NCI-H2107 treated with DMSO at 0.1 percent for 48 hours (cell line): ENCODE data around the gene TMTC2.

Source experiments
- DNase-seq: peaks from one replicate; lab custom pipeline; 2025; ENCODE audit not compliant: unreplicated experiment; lab: John Stamatoyannopoulos, UW

Gene TMTC2

DNA sequence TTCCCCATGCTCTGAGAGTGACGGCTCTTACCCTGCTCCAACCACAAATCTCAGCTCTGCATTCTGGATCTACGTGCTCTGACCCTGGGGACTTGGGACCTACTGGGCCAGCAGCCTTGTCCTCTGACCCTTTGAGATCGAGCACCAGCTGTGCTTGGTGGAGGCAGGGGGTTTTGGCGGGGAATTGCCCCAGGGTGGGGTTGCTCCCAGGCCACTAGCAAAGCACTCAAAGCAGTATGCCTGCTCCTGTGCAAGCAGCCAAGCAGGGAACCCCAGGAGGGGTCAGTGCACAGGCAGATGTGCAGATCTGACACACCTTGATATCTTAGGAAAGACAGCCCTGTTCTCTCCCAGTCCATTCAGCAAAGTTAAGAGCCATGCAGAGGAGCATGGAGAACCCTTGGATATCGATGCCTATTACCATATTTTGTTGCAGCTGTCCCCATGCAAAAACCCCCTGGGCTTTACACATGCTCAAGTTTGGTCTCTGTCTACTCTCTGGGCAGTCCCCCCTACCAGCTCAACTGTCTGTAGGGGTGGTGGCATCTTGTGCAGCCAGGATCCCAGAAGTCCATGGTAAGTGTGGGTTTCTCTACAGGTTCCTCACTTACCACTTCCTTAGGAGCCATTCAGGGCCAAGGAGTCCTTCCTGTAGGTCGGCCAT is 319.0 kb downstream of the TMTC2 start:
- no peak for DNase-seq

DNA sequence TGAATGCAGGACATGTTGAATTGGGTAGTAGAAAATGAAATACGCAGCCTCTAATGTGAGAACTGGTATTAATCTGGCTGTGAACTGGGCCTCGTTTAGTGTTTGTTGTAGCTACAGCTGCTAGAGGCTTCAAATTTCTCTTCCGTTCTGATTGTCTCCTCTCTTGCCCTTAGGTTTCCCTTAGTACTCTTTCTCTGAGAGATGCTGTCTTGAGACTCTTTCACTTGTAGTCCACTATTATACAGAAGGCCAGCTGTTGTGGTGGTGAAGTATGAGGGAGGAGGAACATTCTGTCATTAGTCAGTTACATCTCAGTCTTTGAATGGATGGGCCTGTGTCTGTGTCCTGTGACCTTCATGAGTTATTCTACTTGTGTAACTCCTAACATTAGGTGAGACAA is 322.0 kb downstream of the TMTC2 start:
- DNase-seq: no peak

DNA sequence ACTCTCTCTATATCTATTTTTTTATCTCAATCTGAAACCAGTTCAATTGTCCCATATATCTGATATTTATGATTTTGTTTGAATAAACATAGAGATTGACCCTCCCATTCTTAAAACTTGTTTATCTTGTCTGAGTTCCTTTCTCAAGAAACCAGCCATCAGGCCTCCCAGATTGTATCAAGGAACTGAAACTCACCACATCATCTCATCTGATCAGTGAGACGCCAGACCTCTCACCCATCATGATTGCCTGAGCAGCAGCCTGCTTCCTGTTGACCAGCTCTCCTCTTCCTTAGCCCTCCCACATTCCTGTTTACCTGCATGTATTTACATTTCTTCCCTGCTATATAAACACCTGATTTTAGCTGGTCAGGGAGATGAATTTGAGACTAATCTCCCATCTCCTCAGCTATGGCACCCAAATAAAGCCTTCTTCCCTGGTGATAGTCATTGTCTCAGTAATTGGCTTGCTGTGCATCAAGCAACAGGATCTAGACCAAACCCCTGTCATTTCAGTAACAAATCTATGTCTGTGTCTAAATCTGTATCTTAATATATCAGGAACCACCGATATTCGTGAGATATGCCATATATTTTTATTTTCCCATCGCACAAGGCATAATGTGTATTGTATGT is 323.6 kb downstream of the TMTC2 start:
- no peak for DNase-seq

DNA sequence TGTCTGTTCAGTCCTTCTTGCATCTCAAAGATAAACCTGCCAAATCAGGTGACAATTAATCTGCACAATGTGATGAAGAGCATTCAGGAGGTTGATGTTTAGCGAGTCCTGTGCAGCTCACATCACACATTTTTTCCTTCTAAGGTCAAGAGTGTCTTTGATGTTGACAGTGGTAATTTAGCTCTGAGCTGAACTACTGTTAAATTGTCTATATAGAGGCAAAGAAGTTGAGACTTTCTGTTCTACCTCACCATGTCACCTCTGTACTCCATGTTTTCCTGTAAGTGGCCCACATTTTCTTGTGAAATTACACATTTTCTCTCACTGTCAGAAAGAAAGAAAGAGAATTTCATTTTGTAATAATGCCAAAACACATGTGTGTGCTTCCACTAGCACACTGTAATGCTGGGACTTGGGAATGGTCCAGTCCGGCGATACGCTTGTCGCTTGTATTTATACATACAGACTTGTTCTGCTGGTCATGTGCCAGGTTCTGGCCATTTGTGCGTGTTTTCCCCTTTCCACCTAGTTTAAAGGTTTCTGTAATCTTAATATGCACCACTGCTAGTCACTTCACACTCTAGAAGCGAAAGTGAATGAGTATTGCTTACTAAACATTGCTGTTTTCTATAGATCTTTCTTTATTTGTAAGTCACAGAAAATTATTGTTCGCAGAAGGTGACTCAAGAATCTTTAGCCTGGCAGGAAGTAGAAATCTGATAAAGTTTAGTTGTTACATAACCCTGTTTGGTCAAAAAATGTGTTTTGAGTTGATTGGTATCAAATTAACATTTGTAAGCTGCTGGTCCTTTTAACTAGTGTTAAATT is 328.9 kb downstream of the TMTC2 start:
- DNase-seq: no peak

DNA sequence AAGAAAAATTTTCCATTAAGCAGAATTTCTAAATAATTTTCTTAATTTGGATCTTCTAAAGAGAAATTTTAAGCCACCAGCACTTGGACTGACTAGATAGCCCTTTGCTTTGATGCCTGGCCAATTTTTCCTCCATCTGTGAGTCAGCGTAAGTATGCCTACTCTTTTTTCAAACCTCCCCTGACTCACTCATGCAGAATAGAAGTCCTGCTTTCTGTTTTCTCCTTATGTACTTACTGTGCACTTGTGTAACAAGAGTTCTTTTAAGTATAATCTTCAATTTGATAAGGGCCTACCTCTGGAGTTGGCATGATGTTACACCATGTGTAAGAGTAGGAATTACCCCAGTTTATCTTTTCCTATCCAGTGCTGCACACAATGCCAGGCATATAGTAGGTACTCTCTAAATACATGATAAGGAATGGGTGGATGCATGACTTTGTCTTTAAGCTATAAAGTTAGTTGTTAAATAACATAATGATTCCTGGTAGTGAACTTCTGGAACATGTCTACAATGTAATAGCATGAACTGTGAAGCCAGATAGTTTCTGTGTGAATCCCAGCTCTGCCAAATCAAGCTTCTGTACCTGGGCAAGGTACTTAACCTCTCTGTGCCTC is 329.6 kb downstream of the TMTC2 start:
- no peak for DNase-seq

DNA sequence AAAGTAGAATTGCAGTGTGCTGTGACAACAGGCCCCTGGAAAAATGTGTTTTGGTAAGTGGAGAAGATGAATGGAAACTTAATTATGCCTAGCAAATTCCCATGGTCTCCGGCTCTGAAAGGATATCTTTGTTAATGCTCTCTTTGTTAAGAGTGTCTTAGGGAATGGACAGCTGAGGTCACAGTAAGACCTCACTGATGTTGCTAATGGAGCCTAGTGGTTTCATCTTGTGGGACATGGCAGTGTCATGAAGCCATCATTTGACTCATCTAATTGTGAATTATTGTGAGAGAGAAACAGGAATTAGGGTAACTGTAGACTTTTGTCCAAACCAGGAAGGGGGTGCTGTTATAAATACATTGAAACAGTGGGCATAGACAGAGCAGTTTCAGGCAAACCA is 330.3 kb downstream of the TMTC2 start:
- no peak for DNase-seq

DNA sequence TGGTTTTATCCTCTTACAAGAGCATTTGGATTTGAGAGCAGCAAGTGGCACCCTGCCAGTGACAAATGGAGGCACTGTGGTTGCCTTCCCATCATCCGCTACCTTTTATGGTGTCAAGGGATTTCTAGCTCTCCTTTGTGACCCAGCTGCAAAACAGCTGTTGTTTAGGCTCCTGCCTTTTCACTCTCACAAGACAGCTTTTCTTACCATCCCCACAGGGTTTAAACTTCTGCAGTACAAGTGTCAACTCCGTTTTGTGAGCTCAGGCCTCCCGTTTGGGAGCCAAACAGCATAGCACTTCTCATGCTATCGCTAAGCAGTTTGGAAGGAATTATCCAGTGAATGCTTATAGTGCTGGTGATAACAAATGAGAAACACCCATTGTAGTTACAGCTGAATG is 331.4 kb downstream of the TMTC2 start:
- DNase-seq: no peak

DNA sequence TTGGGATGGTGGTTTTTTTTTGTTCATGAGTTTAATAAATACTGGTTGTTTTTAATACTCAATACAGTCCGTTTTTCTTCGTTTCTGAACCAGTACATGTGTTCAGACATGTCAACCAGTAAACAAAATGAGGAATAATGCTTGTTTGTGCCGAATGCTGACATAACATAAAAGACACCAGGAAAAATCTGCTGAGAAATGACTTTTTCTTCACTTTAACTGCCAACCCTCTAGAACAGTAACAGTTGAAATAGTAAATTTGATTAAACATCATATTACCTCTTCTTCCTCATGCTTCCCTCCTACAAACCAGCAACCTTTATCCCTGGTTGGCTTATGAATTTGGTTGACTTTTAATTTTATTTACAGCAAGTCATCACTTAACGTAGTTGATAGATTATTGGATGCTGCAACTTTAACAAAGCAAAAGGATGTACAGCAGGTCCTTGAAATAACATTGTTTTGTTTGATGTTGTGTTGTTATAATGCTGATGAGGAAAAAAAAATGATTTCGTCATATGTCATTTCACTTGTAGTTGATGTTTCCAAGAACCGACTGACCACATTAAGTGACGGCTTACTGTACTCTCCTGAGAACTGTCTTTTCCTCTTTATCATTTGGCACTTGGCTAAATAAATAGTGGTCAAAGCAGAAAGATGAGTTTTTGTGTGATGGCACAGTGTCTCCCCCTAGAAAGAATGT is 340.5 kb downstream of the TMTC2 start:
- no peak for DNase-seq

DNA sequence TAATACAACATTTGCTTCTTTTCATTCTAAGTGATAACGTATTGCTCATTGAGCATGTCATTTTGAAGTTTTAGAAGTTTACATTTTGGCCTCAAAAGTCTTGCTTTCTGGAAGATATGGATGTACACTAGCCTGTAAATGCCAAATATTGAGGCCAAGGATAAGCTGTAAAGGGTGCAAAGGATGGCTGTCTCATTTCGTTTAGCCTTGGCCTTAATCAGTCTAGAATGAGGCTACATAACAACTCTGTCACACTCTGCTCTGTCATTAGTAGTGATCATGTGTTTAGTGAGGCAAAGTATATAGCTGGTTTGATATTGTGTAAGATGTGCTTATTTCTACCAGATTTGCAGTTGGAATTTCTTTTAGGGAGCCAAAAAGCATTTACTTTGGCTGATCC is 344.5 kb downstream of the TMTC2 start:
- no peak for DNase-seq

DNA sequence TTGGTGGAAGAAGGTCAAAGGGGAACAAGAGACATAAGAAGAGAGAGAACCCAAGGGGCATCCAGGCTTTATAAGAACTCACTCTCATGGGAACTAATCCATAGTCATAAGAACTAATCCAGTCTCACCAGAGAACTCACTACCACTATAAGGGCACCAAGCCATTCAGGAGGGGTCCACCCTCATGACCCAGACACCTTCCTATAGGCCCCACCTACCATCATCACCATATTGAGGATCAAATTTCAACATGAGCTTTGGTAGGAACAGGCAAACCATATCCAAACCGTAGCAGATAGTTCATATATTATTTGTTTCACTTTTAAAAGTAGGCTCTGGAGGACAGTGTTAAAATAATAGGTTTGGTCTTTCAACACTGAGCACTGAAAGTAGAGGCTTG is 350.1 kb downstream of the TMTC2 start:
- DNase-seq: no peak

DNA sequence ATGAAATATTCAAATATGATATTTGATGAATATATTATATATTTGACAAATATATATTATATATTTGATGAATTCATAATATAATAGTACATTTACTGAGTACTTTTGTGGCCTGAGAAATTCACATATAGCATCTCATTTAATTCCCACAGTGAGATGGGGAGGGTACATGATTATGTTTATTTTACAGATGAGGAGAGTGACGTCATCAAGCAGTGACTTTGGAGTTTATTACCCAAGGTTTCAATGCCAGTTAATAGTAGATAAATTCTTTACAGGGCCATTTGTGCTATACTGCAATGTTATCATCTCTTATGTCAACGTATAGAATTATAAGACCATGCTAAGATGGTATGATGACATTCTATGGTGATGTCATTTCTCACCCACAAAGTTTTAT is 352.7 kb downstream of the TMTC2 start:
- no peak for DNase-seq

DNA sequence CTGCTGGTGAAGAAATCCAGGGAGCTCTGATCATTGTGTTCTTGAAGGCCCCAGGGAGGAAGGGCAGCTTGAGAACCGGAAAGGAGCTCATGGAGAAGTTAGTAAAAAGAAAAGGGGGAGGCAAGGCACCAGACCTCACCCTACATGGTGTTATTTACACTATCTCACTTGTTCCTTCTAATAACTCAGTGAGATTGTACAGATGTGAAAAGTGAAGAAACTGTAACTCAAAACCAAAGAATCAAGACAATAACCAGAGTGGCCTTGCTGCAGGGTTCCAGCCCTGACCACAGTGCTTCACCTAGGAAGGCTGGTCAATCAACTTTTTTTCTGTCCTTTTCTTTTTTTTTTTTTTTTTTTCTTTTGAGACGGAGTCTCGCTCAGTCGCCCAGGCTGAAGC is 353.6 kb downstream of the TMTC2 start:
- DNase-seq: no peak

DNA sequence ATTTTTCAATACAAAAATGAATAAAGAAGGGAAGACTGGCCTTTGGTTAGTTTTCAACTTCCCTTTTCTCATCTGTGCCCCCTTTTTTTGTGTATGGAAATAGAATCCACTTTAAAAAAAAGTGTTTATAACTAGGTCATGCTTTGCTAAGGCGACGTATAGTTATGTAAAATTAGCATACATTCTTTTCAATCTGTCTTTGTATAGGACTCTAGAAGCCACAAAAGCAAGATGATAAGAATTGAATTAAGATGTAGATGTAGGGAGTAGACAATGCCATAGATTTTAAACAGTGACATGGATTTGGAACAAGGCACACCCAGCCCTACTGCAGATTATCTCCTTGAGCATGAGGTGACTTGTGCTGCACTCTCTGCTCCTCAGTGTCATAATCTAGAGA is 354.3 kb downstream of the TMTC2 start:
- no peak for DNase-seq

DNA sequence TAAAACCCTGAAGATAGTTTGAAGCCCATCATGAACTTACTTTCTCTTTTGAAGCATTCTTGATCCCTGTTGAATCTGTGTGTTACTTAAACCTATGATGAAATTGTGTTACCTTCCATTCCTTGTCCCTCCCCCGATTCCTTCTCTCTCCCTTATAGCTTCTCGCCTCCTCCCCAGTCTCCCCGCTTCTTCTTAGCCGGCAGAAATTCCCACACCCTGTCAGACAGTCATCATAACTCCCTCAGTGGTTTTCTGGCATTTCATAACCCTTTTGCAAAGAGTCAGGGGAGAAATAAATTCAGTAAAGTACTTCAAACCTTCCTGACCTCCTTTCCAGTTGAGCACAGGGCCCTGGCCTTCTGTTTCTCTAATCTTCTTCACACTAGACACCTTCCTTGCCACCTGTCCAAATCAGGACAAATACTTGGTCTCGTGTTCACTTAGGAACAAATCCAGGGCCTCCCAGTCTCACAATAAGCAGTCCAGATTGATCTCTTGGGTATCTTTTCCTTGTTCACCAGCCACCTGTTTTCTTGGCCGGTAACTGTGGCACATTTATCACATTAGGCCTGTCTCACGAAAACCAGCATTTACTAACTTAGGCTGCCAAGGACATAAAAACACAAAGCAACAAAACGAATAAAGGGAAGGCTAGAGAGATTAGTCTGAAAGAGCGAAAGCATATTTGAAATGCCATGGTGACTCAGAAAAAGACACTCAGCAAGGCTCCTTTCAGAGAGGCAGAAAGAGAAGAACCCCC is 355.9 kb downstream of the TMTC2 start:
- no peak for DNase-seq

DNA sequence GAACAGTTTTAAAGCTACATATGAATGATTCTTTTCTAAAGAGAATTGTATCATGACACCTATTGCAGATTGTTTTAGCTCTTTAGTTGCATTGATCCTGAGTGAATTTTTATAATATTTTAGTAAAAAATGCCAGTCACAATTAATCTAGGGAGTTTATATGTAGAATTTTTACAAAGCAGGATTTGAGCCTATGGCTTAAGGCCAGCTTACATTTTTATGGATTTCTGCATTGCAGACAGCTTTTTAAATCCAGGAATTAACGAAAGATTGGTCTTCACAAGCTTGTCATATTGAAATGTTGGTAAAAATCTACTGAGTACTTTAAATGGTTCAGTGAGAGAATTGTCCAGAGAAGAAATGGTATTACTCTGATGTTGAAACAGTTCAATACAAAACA is 358.0 kb downstream of the TMTC2 start:
- no peak for DNase-seq

DNA sequence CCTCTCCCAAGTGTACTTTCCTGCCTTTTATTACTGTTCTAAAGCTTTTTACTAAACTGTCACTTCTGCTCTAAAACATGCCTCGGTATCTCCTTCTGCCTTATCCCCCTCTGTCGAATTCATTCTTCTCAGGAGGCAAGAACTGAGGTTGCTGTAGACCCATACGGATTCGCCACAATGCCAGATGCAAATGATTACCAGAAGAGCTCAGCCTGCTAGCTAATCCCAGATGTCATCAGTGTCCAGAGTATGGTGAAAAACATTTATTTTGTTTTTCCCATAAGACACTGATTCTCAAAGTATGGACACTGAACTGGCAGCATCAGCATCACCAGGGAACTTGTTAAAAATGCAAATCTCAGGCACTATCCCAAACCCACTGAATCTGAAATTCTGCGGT is 359.3 kb downstream of the TMTC2 start:
- no peak for DNase-seq

DNA sequence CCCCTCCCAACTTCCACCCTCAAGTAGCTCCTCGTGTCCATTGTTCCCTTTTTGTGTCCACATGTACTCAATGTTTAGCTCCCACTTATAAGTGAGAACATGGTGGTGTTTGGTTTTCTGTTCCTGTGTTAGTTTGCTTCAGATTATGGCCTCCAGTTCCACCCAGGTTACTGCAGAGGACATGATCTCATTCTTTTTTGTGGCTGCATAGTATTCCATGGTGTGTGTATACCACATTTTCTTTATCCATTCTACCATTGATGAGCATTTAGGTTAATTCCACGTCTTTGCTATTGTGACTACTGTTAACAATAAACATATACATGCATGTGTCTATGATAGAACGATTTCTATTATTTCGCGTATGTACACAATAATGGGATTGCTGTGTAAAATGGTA is 362.6 kb downstream of the TMTC2 start:
- no peak for DNase-seq

DNA sequence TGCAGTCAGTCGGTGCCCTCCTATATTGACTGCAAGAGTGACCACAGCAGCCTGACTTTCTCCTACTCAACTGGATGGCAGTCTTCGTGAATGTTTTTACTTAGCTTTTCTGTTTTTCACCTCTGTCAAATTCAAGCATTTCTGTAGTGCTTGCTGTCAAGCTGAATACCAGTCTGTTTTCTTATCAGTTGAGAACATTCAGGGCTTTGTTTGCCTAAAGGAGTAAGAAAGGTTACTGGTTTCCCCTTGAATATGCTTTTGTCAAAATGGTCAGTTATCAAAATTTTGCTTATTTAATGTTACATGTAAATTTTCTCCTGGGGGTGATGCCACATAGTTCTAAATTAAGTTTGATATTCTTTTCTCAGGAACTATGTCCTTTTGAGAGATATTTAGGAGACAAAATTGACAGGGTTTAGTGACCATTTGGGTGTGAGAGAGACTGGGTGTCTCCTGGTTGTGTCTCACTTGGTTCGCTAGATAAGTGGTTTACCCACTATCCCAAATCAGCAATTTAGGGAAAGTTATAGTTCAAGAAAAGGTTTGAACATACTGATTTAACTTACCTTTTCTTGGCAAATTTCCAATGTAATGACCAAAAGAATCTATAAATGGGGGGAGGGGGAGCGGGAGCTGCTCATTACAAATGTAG is 366.3 kb downstream of the TMTC2 start:
- no peak for DNase-seq

DNA sequence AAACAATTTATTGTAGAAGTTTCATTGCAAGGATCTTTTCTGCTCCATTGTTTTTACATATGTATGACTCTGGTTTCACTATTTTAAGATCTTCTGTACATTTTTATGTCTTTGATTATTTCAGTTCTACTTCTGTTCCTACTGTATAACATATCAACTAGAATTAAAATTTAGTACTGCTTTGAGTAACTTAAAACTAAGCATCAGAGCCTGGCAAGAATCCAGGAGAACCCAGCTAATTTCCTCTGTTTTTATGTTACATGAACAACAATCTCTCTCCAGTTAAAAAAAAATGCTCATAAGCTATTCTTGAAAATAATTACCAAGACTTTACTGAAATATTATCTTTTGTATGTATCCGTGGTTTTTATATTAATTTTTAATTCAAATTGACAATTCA is 370.7 kb downstream of the TMTC2 start:
- DNase-seq: no peak

DNA sequence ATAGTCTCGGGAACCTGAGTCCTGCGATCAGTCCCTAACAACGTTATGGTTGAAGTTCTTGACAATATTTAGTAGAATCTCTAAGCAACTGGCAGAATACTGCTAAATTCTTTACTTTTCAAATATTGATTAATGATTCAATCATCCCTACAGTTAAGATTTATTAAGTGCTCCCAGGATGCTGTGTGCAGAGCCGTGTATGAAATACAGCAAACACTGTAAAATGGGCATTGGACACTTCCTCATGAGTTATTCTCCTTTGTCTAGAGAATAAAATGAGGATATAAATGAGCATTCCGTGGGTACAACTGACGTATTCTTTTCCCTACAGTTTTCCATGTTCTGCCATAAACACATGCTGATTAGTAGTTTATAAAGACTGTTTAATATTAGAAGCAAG is 372.4 kb downstream of the TMTC2 start:
- no peak for DNase-seq
